TTC549 (cell line): Measurements from ENCODE around the gene IGSF21.

ENCODE experiments used
- FAIRE-seq: peaks from 2 replicates; lab custom pipeline; 2012; peaks lifted over from hg19 to GRCh38; lab: Jason Lieb, UNC

The IGSF21 gene

DNA sequence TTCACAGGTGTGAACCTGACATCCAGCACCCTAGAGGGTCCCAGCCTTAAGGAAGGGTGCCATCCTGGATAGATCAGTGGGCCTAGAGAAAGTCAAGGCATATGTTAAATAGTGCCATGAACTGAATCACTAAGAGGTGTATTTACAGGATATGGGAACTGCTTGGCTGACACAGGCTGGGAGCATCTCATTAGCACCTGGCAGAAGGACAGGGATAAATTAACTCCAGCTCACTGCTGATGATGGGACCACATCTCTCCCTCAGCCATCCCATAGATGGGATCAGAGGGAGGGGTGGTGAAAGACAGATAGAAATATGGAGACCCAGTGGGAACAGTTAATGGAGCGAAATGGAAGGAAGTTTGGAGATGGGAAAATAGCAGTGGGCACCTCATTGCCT, 122.0 kb downstream of the IGSF21 start:
- no peak for FAIRE-seq

DNA sequence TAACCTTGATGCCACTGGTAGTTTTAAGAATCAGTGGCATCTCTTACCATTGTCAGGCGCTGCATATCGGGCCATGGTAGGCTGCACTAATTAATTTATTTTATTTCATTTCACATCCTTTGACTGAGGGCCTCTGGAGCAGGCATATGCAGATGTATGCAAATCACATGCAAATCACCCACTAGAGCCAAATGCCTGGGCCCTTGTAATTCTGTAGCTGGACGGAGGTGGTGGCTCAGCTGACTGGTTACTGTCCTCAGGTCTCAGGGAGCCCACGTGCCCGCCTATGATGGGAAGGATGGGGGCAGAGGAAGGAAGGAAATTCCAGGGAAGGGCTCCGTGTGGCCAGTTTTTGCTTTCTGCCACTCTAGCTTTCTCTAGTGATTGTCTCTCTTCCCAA, 122.7 kb downstream of the IGSF21 start:
- FAIRE-seq: no peak

GRCh38 chr1:18230840-18231239, 123.2 kb downstream of the IGSF21 start:
- no peak for FAIRE-seq

DNA sequence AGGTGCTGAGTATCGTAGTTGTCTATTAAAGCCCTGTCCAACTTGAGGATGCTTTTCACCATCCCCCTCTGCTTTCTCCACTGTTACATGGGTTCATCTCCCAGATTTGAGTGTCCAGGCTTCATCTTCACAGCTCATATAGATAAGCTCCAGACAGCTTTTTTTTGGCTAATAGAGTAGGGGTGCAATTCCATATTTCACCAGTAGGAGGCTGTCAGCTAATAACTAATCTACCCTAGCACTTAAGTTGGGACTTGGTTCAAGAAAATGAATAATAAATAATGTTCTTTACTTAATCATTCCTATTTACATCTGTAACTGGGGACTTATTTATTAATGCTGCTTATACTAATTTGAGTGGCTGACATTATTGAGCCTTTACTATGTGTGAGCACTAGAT, 124.5 kb downstream of the IGSF21 start:
- FAIRE-seq: no peak

GRCh38 chr1:18233176-18233864, 125.7 kb downstream of the IGSF21 start:
- no peak for FAIRE-seq

DNA sequence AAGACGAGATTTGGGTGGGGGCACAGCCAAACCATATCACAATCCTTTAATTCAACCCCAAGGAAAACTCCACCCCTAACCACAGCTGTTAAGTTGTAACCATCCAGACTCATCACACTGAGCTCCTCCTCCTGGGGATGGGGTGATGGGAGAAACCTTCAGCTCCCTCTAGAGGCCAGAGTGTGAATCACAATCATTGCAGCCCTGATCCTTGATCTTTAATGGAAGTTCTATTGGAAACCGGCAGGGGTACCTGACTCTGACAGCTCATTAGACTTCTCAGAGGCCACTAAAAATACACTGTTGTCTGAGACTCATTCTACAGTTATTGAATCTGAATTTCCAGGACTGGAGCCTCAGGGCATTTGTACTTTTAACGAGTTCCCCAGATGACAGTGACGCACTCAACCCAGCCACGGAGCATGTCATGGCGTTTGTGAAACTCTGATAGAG, 127.2 kb downstream of the IGSF21 start:
- FAIRE-seq: no peak

DNA sequence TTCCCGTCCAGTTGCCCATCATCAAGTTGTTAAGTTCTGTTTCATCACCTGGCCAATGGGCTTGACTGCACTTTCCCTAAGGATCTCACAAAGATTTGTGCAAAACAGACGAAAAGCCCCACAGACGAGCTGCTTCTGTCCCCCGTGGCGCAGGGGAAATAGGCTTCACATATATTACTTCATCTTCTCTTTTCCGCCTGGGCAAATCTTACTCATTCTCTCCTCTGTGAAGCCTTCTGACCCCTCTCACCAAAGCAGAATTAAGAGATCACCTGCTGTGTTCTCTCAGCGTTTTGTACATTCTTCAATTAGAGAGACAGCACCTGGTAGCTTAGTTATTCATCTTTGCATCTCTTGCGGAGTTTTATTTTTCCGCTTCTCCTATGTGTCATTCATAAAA, 129.8 kb downstream of the IGSF21 start:
- no peak for FAIRE-seq

DNA sequence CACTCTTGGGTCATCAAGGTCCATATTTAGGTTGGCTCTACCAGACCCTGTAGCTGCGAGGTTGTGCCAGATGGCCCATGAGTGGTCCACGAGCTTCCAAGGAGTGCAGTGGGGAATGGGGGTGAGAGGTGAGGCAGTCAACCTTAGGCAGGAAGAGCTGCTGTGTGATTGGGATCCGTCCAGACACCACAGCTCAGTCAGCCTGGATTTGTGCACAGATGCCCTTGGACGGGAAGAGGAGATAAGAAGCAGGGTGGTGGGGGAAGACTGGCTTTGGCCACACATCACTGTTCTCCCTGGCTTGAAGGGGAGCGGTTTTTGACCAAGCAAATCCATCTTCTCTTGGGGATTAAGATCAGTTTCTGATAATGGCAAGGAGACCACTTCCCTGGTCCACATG, 130.6 kb downstream of the IGSF21 start:
- FAIRE-seq: no peak

GRCh38 chr1:18239671-18240070, 132.1 kb downstream of the IGSF21 start:
- FAIRE-seq: no peak

GRCh38 chr1:18240906-18241305, 133.3 kb downstream of the IGSF21 start:
- no peak for FAIRE-seq

- FAIRE-seq: no peak
Measured at GRCh38 chr1:18241891-18242290, 134.3 kb downstream of the IGSF21 start.

DNA sequence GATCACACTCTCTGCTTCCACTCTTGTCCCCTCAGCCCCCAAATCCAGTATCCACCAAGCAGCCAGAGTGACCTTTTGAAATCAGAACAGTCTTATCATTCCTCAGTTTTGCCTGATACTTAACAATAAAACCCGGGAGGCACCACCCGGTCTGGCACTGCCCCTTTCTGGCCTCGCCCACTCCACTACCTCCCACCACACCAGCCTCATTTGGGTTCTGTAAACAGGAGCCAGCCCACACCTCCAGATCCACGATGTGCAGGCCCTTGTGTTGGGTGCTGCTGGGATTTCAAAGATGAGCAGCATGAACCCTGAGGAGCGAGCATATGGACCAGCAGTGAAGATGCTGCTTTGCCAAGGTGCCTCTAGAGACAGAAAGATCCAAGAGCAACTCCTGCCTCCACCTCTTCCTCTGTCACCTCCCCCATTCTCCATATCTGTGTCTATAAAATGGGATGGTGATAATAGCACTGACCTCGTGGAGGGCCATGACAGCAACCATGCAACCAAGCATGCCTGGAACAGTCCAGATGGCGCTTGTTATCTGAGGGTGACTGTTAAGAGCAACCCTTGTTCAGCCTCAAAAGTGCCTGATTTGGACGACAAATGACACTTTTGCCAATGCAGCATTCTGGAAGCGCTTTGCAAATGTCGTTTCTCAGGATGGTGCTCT, 136.0 kb downstream of the IGSF21 start:
- FAIRE-seq: no peak

DNA sequence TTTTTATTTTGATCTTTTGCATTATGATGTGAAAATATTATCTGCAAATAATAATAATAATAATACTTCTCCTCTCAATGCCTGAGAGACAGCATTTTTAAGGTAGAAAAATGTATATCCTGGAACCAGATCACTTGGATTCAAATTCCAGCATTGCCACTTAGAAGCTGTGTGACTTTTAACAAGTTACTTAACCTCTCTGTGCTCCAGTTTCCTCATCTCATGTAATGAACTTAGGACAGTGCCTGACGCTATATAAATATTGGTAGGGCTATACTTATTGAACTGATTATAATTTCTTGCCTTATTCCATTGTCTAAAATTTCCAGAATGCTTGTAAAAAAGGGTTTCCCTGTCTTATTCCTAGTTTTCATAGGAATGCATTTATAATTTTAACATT, 137.2 kb downstream of the IGSF21 start:
- no peak for FAIRE-seq

GRCh38 chr1:18245647-18246046, 138.0 kb downstream of the IGSF21 start:
- no peak for FAIRE-seq

- no peak for FAIRE-seq
Measured at GRCh38 chr1:18246543-18246942, 138.9 kb downstream of the IGSF21 start.

DNA sequence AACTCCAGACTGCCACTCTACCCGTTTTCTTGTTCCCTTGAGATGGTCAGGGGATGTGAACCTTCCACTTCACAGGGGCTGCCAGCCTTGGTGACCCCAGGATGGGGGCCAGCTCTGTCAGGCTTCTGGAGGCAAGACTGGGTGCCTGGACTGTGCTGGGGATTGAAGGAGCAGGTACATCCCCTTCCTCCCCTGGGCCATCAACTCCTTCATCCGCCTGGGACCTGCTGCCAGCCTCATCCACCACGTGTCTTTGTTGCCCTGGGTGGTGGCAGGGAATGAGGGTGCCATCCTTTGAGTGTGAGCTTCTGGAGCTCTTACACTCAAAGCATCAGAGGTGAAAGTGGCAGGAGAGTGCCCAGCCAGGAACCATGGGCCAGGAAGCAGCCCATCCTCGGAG, 139.6 kb downstream of the IGSF21 start:
- no peak for FAIRE-seq

- FAIRE-seq: no peak
Measured at GRCh38 chr1:18249631-18250030, 142.0 kb downstream of the IGSF21 start.

- FAIRE-seq: no peak
Measured at GRCh38 chr1:18253093-18253492, 145.5 kb downstream of the IGSF21 start.

GRCh38 chr1:18256282-18257235, 149.0 kb downstream of the IGSF21 start:
- no peak for FAIRE-seq

GRCh38 chr1:18257778-18258177, 150.2 kb downstream of the IGSF21 start:
- no peak for FAIRE-seq

- FAIRE-seq: no peak
Measured at GRCh38 chr1:18261891-18262290, 154.3 kb downstream of the IGSF21 start.

DNA sequence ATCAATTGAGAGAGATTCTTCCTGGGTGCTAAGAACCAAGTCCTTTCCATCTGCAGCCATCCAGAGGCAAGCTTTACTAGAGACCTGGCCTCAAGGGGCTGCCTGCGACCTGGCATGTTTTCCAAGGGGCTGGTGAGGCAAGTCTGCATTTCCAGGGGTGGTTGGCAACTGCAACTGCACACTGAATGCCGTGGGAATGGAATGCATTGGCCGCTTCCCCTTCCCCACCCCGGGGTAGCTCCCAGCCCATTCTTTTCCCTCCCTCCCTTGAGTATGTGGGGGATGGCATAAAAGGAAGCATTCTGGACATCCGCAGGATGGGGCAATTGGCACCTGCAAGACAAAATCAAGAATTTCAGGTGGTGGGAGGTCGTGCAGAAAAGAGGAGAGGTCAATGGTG, 155.1 kb downstream of the IGSF21 start:
- no peak for FAIRE-seq

DNA sequence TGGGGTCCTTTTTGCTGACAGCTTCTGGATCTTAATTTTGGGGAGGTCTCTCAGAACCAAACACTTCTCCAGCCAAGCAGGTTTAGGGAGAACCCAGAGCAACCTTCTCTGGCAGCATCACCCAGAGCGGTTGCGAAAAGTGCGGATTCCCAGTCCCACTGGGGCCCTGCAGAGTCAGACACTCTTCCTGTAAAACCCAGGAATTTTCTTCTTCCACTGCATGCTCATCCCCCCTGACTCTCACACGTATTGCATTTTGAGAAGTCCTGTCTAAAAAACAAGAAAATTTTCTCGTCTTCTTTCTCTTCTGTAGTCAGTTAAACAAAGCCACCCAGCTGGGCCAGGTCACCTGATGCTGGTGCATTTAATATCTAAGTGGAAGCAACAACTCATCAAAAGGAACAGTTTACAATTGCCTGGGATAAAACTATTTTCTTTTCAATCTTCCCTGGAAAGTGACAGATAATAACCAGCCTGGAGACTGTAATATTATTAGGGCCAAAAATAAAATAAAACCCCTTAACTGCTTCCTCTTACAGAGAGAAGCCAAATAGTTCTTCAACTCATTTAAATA, 156.0 kb downstream of the IGSF21 start:
- FAIRE-seq: no peak
